Activated CD4-positive, alpha-beta T cell treated with anti-CD3 and anti-CD28 coated beads, Interleukin-2, amount 10 ng/mL, durations not matched to agents 7 days and 5 days (primary cell): ENCODE data around the gene CLDN10. TPM values are rescaled to one million over a fixed set of nuclear protein-coding genes. Genes with fewer than 3 reads are reported as not detected.

Experiments
- CTCF ChIA-PET: fragments of 350-600 bp; sonication (Branson Sonifier 250); formaldehyde crosslinking; loops from one replicate; lab custom pipeline; 2021; ENCODE audit warnings: antibody characterized with exemption; lab: Charles Lee
- POLR2A ChIA-PET: fragments of 350-600 bp; sonication (Branson Sonifier 250); formaldehyde crosslinking; loops from one replicate; lab custom pipeline; 2021; ENCODE audit warnings: antibody characterized with exemption; lab: Charles Lee
- DNase-seq: peaks from one replicate; pipeline ENCODE4 v3.0.0-alpha.2; 2020
- H3K27ac Mint-ChIP-seq: one replicate; pipeline ENCODE4 v1.8.0; 2021; ENCODE audit warnings: mild to moderate bottlenecking, moderate library complexity, mixed read lengths
- H3K27me3 Mint-ChIP-seq: one replicate; pipeline ENCODE4 v1.8.0; 2021; ENCODE audit warnings: mixed read lengths
- H3K36me3 Mint-ChIP-seq: one replicate; pipeline ENCODE4 v1.8.0; 2021; ENCODE audit warnings: low read depth, mixed read lengths
- H3K4me1 Mint-ChIP-seq: one replicate; pipeline ENCODE4 v1.8.0; 2021; ENCODE audit warnings: mixed read lengths
- H3K4me3 Mint-ChIP-seq: one replicate; pipeline ENCODE4 v1.8.0; 2021; ENCODE audit warnings: mild to moderate bottlenecking, moderate library complexity, mixed read lengths
- H3K9me3 Mint-ChIP-seq: one replicate; pipeline ENCODE4 v1.8.0; 2021; ENCODE audit warnings: mixed read lengths
- total RNA-seq, 2 experiments: library from RNA; stranded (reverse); gene quantifications; one replicate each; pipeline ENCODE4 v1.2.3, GENCODE V29; 2021

Gene CLDN10
- total RNA-seq, 2 experiments from 2014 or later, result not detected

GRCh38 chr13:95523598-95523997 is 28.9 kb upstream of the CLDN10 start:
- ChIA-PET POLR2A (no interaction called here), CTCF (no interaction called here)
- H3K36me3 Mint-ChIP-seq, result no peaks in the 10 kb centered on the region

DNA sequence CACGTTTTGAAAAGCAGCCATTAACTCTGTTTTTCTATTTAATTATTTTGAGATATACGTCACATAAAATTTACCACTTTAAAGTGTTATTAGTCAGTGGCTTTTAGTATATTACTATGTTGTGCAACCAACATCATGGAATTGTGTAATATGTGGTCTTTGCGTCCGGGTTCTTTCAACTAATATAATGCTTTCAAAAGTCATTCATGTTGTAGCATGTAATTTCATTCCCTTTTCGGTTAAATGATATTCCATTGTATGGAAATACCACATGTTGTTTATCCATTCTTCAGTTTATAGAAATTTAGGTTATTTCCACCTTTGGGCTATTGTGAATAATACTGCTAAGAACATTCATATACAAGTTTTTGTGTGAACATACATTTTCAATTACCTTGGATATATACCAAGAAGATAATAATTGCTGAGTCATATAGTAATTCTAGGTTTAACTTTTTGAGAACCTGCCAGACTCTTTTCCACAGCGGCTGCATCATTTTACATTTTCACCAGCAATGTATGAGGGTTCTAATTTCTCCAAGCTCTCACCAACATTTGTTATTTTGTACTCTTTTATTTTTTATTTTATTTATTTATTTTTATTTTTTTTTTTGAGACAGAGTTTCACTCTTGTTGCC is 28.1 kb upstream of the CLDN10 start:
- H3K9me3 Mint-ChIP-seq, result no peaks in the 10 kb centered on the region
- H3K4me1 Mint-ChIP-seq, result no peaks in the 10 kb centered on the region

More at GRCh38 chr13:95523598-95523997, 28.9 kb upstream of the CLDN10 start:
- H3K27me3 Mint-ChIP-seq, result peaks cover 3% of the 10 kb centered on the region
- H3K4me1 Mint-ChIP-seq, result no peaks in the 10 kb centered on the region
- no peak overlapping the region for H3K27ac Mint-ChIP-seq
- H3K9me3 Mint-ChIP-seq, result no peaks in the 10 kb centered on the region
- H3K4me3 Mint-ChIP-seq, result no peak overlapping the region
- no peak for DNase-seq

GRCh38 chr13:95527955-95528354 is 24.6 kb upstream of the CLDN10 start:
- Mint-ChIP-seq H3K27ac (no peak overlapping the region), H3K9me3 (no peaks in the 10 kb centered on the region), H3K4me3 (no peak overlapping the region), H3K4me1 (no peaks in the 10 kb centered on the region), H3K27me3 (no peaks in the 10 kb centered on the region), H3K36me3 (no peaks in the 10 kb centered on the region)
- ChIA-PET CTCF (no interaction called here), POLR2A (no interaction called here)
- DNase-seq, result no peak

More for the DNA sequence above, 28.1 kb upstream of the CLDN10 start:
- no peak for DNase-seq
- Mint-ChIP-seq H3K27me3 (peaks cover 3% of the 10 kb centered on the region), H3K27ac (no peak overlapping the region), H3K4me3 (no peak overlapping the region), H3K36me3 (no peaks in the 10 kb centered on the region)
- ChIA-PET POLR2A (no interaction called here), CTCF (no interaction called here)

GRCh38 chr13:95530178-95530577 is 22.3 kb upstream of the CLDN10 start:
- H3K9me3 Mint-ChIP-seq, result no peaks in the 10 kb centered on the region
- DNase-seq, result no peak
- ChIA-PET CTCF (no interaction called here), POLR2A (no interaction called here)
- H3K36me3 Mint-ChIP-seq, result no peaks in the 10 kb centered on the region
- peaks cover under 1% of the 10 kb centered on the region for H3K27me3 Mint-ChIP-seq
- H3K4me3 Mint-ChIP-seq, result no peak overlapping the region
- H3K4me1 Mint-ChIP-seq, result no peaks in the 10 kb centered on the region
- no peak overlapping the region for H3K27ac Mint-ChIP-seq

- Mint-ChIP-seq H3K27me3 (peaks cover 8% of the 10 kb centered on the region), H3K4me1 (no peaks in the 10 kb centered on the region), H3K4me3 (no peak overlapping the region), H3K9me3 (no peaks in the 10 kb centered on the region), H3K27ac (no peak overlapping the region), H3K36me3 (no peaks in the 10 kb centered on the region)
- ChIA-PET CTCF (no interaction called here), POLR2A (no interaction called here)
- DNase-seq, result no peak
Measured at GRCh38 chr13:95533545-95534160, 18.9 kb upstream of the CLDN10 start.

GRCh38 chr13:95535243-95535642 is 17.3 kb upstream of the CLDN10 start:
- Mint-ChIP-seq H3K9me3 (no peaks in the 10 kb centered on the region), H3K27ac (no peak overlapping the region), H3K27me3 (peaks cover 8% of the 10 kb centered on the region), H3K36me3 (no peaks in the 10 kb centered on the region), H3K4me3 (no peak overlapping the region), H3K4me1 (no peaks in the 10 kb centered on the region)
- ChIA-PET POLR2A (no interaction called here), CTCF (no interaction called here)
- DNase-seq, result no peak

DNA sequence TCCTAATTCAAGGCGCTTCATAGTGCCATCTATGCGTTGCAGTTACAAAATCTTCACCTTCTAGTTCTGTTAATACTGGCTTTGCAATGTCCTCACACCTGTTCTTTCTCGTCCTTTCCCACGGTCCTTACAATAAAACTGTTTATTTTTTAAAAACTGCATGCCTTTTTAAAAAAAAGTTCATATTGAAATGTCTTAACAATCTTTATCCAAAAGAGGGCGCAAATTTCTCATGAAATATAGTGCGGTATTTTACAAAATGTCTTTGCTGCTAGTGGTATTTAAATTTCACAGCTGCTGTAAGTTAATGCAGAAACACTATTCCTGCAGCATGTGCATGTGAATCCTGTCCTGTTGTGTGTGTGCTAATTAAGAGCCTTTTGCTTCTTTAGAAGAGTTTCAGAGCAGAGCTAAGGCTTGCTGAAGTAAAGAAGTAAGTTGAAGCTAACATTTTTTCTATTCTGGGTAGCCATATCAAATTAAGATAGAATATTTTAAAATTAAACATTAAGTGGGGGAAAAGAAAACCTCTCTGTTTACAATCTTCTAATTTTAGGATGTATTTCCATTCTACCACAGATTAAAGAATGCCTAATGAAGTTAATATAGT is 15.8 kb upstream of the CLDN10 start:
- no peak overlapping the region for H3K4me3 Mint-ChIP-seq
- ChIA-PET POLR2A (no interaction called here), CTCF (interaction anchor here (0.6 to 1.7 kb wide), 5 partner anchors 10 to 359 kb away, joined by 3 to 5 read pairs (median 3); no protein-coding TSS in a partner anchor)
- DNase-seq, result no peak
- H3K27ac Mint-ChIP-seq, result no peak overlapping the region
- H3K36me3 Mint-ChIP-seq, result no peaks in the 10 kb centered on the region
- H3K9me3 Mint-ChIP-seq, result no peaks in the 10 kb centered on the region
- H3K27me3 Mint-ChIP-seq, result peaks cover 8% of the 10 kb centered on the region
- H3K4me1 Mint-ChIP-seq, result no peaks in the 10 kb centered on the region

- no peak overlapping the region for H3K27ac Mint-ChIP-seq
- ChIA-PET POLR2A (interaction anchor here (0.6 kb wide), 1 partner anchor 17 kb away, joined by 3 read pairs; no protein-coding TSS in a partner anchor), CTCF (interaction anchor here (1.1 kb wide), 1 partner anchor 9 kb away, joined by 3 read pairs; no protein-coding TSS in a partner anchor)
- no peak overlapping the region for H3K4me3 Mint-ChIP-seq
- peaks cover 3% of the 10 kb centered on the region for H3K27me3 Mint-ChIP-seq
- H3K36me3 Mint-ChIP-seq, result no peaks in the 10 kb centered on the region
- no peak for DNase-seq
- no peaks in the 10 kb centered on the region for H3K9me3 Mint-ChIP-seq
- no peaks in the 10 kb centered on the region for H3K4me1 Mint-ChIP-seq
Measured at GRCh38 chr13:95540888-95541287, 11.6 kb upstream of the CLDN10 start.

DNA sequence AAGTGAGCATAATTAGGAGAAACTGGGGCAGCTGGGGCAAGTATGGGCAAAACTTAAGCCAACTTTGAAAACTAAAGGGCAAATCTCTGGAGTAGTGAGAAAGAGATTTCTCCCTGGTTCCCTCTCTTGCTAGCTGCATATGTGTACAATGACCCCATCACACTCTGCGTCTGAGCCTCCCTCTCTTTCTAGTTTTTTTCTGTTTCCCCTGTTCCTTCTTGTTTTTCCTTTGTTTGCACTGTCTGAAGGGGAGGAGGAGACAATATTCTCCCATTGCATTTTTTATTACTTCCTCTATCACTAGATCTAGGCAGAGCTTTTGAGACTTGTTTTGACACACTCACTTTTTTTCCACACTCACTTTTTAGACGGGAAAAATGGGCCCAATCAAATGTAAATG is 11.2 kb upstream of the CLDN10 start:
- no peaks in the 10 kb centered on the region for H3K36me3 Mint-ChIP-seq
- ChIA-PET POLR2A (interaction anchor here (0.6 kb wide), 1 partner anchor 17 kb away, joined by 3 read pairs; no protein-coding TSS in a partner anchor), CTCF (no interaction called here)
- peaks cover 7% of the 10 kb centered on the region for H3K27me3 Mint-ChIP-seq
- H3K4me1 Mint-ChIP-seq, result no peaks in the 10 kb centered on the region
- no peak overlapping the region for H3K27ac Mint-ChIP-seq
- no peak overlapping the region for H3K4me3 Mint-ChIP-seq
- H3K9me3 Mint-ChIP-seq, result no peaks in the 10 kb centered on the region
- no peak for DNase-seq

DNA sequence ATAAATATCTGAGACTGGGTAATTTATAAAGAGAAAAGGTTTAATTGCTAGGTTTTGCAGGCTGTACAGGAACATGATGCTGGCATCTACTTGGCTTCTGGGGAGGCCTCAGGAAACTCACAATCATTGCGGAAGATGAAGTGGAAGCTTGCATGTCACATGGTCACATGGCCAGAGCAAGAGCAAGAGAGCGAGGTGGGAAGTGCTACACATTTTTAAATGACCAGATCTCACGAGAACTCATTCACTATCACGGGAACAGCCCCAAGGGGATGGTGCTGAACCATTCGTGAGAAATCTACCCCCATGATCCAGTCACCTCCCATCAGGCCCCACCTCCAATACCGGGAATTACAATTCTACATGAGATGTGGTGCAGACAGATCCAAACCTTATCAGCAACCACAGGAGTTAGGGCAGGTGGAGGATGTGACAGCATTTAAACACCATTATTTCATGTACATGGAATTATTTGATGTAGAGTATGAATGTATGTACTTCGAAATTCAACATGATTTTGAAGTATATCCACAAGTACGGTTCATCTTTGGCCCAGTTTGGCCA is 10.5 kb upstream of the CLDN10 start:
- no peaks in the 10 kb centered on the region for H3K9me3 Mint-ChIP-seq
- H3K36me3 Mint-ChIP-seq, result no peaks in the 10 kb centered on the region
- no peak overlapping the region for H3K4me3 Mint-ChIP-seq
- no peaks in the 10 kb centered on the region for H3K4me1 Mint-ChIP-seq
- no peak overlapping the region for H3K27ac Mint-ChIP-seq
- CTCF ChIA-PET, result no interaction called here
- POLR2A ChIA-PET, result no interaction called here
- no peak for DNase-seq
- peaks cover 5% of the 10 kb centered on the region for H3K27me3 Mint-ChIP-seq

DNA sequence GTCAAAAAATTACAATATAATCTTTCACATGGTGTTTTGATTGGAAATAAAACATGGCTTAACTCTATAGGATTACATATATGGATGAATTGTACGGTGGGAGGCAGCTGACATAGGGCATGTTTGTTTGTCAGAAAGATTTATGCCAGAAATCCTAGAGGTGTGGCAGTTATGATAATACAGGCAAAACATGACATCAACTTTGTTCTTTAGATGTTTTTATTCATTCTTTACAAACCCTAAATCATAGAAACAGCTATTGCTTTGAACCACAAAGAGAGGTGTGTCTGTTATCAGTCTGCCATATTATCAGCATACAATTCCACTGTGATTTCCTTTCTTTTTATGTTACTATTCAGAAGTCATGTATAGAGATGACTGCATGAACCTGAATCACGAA is 8.2 kb upstream of the CLDN10 start:
- ChIA-PET CTCF (no interaction called here), POLR2A (no interaction called here)
- DNase-seq, result no peak
- H3K9me3 Mint-ChIP-seq, result no peaks in the 10 kb centered on the region
- peaks cover 20% of the 10 kb centered on the region for H3K27me3 Mint-ChIP-seq
- H3K36me3 Mint-ChIP-seq, result no peaks in the 10 kb centered on the region
- H3K4me1 Mint-ChIP-seq, result no peaks in the 10 kb centered on the region
- H3K4me3 Mint-ChIP-seq, result no peak overlapping the region
- no peak overlapping the region for H3K27ac Mint-ChIP-seq

DNA sequence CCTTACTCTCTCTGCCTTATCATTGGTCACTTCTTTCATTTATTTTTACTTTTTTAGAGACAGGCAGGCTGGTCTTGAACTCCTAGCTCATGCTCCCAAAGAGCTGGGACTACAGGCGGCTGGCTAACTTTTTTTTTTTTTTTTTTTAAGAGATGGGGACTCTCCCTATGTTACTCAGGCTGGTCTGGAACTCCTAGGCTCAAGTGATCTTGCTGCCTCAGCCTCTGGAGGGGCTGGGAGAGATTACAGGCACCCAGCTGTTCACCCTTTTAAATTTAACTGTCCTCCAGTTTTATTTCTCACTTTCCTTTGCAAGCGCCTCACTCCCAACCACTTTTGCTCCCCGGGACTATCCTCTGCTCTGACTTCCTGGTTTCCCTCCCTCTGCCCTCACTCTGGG is 5.6 kb upstream of the CLDN10 start:
- Mint-ChIP-seq H3K36me3 (no peaks in the 10 kb centered on the region), H3K4me3 (no peak overlapping the region), H3K4me1 (no peaks in the 10 kb centered on the region), H3K9me3 (no peaks in the 10 kb centered on the region), H3K27ac (no peak overlapping the region), H3K27me3 (peaks cover 42% of the 10 kb centered on the region)
- ChIA-PET CTCF (no interaction called here), POLR2A (no interaction called here)
- no peak for DNase-seq

- Mint-ChIP-seq H3K27me3 (peaks cover 44% of the 10 kb centered on the region), H3K27ac (no peak overlapping the region), H3K4me1 (no peaks in the 10 kb centered on the region), H3K9me3 (no peaks in the 10 kb centered on the region), H3K36me3 (no peaks in the 10 kb centered on the region), H3K4me3 (no peak overlapping the region)
- POLR2A ChIA-PET, result no interaction called here
- CTCF ChIA-PET, result interaction anchor here (1.3 kb wide), 1 partner anchor 11 kb away, joined by 3 read pairs; no protein-coding TSS in a partner anchor
- no peak for DNase-seq
Measured at GRCh38 chr13:95547531-95548167, 4.9 kb upstream of the CLDN10 start.
